ENCODE data around the gene CLK2.
"Not testable (repeated sequence)": the region's sequence is repeated elsewhere in the genome, so short reads cannot be mapped to it uniquely, and the experiment has no call there.

The CLK2 gene

DNA sequence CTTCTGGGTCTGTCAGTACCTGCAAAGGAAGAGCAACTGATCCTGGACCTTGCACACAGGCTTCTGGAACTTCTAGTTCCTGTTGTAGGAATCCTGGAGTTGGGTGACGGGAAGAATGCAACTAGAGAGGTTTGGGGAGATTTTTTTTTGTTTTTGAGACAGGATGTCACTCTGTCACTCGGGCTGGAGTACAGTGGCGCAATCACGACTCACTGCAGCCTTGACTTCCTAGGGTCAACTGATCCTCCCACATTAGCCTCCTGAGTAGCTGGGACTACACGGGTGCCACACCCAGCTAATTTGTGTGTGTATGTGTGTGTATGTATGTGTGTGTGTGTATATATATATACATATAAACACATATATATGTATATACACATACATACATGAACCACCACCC lies 36.9 kb downstream of the CLK2 start:
- DNase-seq, result no peak

DNA sequence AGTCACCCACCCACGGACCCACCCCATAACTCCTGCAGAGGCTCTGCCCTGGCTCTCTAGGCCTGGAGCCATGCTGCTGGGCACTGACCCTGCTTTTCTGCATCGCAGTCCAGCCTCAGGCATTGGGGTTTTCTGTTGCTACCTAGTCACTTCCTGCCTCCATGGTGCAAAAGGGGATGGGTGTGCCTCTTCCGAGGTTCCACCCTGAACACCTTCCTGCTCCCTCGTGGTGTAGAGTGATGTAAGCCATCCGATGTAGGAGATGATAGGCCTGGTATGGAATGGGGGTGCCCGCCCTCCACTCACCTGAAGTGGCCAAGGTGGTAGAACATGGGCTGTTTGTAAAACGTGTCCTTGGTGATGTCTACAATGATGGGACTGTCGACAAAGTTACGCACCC lies 37.9 kb downstream of the CLK2 start:
- not testable (repeated sequence) for DNase-seq

DNA sequence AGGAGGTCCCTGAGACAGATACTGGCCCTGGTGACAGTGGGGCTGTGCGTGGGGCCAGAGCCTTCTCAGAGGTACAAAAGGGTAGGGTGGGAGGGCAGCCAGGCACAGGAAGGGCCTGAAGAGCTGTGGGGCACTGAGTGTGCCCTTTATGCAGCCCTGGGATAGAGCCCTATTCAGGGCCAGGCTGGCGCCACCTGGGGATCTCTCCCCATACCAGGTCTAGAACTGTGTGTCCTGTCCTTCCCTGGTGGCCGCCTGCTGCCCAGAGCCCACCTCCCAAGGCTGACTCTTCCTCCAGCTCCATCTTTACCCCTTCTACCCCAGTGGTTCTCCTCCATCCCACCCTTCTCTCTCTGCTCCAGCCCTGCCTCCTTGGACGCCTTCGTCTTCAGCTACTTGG lies 39.8 kb downstream of the CLK2 start:
- not testable (repeated sequence) for DNase-seq

DNA sequence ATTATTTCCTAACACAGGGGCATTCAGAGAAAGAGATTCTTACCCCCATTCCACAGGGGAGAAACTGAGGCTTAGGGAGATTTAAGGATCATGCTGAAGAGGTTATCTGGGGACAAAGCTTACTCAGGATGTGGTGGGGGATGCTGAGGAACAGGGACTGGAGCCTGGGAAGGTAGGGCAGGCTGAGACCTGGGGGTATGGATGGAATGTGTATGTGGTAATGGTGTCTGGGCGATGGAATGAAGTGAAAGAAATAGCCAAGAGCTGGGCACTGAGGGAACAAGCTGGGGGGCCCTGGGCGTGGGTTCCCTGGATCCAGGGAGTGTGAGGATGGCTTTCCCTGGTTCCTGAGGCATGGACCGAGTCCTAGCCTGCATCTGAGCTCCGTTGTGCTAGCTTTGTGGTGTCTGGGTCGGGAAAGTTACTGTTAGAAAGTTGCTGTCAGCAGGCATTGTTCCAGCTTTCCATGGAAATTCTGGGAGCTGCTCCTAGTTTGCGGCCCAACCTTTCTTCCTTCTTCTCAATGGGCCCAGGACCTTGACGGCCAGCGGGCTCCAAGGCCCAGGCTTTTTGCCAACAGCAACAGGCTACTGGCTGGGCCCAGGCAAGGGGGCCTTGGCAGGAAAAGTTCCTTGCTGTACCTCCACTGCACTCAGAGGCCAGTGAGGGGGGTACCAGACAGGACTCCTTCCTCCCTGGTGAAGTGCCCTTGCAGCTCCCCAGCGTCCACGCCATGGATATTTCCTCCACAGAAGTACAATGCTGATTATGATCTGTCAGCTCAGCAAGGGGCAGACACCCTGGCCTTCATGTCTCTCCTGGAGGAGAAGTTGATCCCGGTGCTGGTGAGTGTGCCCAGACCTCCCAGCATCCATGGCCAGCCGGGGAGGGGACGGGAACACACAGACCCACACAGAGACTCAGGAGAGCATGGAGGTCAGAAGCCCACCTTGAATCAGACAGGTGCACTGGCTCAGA lies 41.0 kb downstream of the CLK2 start:
- DNase-seq, result not testable (repeated sequence)

DNA sequence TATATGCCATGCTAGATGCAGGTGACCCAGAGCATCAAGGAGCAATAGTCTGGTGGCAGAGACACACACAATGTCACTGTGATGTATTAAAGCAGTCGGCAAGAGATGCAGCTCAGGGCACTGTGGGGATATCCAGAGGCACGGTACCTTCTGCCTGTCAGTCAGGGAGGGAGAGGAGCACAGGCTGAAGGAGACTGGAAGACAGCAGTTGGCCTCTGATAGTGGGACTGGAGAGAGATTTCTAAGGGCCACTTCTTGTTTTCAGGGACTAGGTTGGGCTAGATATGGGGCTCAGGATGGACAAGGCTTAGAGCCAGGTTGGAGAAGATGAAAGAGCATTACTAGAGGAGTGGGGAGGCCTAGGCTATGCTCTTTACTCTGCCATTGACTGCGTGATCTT lies 42.0 kb downstream of the CLK2 start:
- not testable (repeated sequence) for DNase-seq

DNA sequence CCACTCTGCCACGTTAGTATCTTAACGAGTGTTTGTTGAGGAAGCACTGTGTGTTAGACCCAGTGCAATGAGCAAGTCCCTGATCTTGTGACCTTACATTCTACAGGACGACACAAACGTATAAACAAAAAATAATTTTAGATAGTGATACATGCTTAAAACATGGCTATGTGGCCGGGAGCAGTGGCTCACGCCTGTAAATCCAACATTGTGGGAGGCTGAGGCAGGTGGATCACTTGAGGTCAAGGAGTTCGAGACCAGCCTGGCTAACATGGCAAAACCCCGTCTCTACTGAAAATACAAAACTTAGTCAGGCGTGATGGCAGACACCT lies 45.2 kb downstream of the CLK2 start:
- no peak for DNase-seq

DNA sequence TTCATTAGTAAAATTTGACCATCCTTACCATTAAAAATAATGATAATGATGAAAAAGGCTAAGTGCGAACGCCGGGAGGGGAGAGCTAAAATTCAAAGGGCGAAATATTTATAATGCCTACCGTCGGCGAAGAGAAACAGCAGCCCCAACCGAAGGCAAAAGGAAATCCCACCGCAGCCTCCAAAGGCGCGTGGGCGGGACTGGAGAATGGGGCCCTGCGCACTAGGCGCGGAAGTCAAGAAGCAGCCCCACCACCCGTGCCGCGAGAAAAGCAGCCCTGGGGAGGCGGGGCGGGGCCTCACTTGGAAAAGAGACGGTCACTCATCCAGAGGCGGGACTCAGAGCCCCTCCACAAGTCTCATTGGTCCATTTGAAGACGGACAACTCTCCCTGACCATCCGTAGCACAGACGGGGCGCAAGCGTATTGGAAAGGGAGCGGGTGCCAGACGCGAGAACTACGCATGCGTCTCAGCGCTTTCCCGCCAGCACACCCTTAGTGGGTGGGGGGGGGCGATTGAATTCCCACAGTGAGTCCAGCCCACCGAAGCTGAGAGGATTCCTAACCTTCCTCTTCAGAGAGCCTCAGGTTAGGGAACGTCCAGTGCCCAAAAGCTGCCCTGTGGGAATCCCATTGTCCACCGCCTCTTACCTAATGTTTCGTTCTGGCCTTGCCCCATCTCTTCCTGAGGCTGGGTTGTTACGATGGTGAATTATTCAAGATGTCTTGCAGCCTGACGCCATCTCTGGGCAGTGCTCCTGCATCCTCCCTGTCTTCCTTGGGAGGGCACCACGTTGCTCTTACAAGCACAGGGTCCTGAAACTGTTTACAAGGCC lies 45.8 kb downstream of the CLK2 start:
- peak; percentile 100 for DNase-seq

DNA sequence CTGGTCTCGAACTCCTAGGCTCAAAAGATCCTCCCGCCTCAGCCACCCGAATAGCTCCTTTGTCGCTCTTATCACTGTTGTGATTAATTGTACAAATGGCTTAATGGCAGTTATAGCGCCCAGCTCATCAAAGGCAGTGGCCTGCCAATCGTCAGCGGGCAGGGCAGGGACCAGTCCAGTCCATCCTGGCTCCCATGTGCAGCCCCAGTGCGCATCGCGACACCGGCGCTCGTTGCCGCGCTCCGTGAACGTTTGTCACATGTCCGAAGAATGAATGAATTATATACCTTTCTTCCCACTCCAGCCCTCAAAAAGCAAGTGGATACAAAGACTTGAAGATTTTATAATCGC lies 46.4 kb downstream of the CLK2 start:
- peak; percentile 88 for DNase-seq

DNA sequence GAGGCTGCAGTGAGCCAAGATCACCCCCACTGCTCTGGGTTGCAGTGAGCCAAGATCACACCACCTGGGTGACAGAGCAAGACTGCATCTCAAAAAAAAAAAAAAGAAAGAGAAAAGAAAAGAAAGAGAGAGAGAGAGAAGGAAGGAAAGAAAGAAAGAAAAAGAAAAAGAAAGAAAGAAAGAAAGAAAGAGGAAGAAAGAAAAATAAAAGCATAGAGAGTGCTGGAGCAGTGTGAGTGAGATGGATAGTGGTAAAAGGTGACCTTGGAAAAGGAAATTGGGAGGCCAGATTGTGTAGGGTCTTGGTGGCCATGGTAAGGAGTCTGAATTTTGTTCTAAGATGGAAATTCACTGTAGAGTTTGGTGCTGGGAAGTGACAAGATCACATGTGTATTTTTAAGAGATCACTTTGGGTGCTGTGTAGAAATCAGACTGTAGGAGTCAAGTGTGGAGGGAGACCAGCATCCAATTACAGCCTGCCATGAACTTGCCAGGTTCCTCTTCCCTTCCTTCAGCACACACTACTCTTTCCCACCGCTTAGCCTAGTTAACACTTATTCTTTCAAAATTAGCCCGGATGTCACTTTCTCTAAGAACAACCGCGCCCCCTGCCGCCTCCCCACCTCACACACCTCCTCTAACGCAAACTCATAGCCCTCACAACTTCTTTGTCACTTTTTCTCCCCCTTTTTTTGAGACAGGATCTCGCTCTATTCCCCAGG lies 47.0 kb downstream of the CLK2 start:
- peak; percentile 95 for DNase-seq

DNA sequence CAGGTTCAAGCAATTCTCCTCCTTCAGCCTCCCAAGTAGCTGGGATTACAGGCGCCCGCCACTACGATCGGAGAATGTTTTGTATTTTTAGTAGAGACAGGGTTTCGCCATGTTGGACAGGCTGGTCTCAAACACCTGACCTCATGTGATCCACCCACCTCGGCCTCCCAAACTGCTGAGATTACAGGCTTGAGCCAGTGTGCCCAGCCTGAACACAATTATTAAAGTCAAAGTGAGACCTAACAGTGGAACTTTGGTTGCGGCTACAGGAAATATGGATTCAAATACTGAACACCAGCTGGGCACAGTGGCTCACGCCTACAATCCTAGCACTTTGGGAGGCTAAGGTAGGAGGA lies 47.9 kb downstream of the CLK2 start:
- DNase-seq, result not testable (repeated sequence)

DNA sequence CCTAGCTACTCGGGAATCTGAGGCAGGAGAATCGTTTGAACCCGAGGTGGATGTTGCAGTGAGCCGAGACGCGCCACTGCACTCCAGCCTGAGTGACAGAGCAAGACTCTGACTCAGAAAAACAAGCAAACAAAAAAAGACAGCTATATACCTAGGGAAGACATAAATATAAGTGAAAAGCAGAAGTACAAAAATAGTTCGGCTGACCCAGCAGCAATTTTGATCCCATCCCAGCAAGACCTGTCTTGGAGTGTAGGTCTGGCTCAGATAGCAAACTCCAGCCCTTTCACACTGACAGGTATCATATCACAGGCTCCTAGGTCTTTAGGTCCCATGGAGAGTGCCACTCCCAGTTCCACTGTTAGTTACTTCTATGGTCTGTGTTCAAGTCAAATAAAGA lies 50.3 kb downstream of the CLK2 start:
- DNase-seq, result no peak

DNA sequence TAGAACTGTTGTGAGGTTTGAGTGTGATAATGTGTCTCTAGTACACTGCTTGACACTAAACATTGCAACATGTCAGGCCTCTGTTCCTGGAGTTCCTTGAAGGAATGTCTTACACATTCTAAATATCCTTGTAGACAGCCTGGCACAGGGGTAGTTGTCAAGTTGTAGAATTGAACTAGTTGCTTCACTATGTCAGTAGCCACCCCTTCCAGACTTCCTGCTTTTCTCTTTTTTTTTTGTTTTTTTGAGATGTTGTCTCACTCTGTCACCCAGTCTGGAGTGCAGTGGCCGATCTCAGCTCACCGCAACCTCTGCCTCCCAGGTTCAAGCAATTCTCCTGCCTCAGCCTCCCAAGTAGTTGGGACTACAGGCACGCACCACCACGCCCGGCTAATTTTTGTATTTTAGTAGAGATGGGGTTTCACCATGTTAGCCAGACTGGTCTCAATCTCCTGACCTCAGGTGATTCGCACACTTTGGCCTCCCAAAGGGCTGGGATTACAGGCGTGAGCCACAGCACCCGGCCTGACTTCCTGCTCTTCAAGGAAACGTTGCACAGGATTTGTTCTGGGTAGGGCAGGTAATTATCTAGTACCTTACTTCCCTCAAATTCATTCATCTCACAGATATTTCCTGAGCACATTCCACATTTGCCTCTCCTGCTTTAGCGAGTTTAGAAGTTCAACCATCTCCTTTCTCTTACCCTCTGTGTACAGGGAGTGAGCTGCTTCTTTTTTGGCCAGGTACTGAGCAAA lies 52.9 kb downstream of the CLK2 start:
- not testable (repeated sequence) for DNase-seq

DNA sequence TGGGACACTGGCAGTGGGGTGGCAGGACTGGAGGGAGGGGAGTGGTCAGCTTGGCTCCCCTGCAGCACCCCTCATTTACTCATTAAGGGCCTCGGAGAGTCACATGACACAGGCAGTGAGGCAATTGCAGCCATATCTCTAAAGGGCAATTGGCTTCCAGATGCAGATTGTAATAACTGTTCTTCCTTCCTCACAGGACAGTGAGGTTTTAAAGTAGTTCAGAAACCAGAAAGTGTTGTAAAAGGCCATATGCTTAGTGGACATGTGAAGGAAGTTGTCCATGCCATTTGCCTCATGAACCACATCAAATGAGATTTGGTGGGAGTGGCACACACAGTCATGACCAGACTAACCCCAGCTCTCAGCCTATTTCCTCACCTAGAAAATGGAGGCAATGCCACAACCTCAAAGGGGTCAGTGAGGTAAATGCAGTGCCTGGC lies 53.7 kb downstream of the CLK2 start:
- DNase-seq, result peak; percentile 6

DNA sequence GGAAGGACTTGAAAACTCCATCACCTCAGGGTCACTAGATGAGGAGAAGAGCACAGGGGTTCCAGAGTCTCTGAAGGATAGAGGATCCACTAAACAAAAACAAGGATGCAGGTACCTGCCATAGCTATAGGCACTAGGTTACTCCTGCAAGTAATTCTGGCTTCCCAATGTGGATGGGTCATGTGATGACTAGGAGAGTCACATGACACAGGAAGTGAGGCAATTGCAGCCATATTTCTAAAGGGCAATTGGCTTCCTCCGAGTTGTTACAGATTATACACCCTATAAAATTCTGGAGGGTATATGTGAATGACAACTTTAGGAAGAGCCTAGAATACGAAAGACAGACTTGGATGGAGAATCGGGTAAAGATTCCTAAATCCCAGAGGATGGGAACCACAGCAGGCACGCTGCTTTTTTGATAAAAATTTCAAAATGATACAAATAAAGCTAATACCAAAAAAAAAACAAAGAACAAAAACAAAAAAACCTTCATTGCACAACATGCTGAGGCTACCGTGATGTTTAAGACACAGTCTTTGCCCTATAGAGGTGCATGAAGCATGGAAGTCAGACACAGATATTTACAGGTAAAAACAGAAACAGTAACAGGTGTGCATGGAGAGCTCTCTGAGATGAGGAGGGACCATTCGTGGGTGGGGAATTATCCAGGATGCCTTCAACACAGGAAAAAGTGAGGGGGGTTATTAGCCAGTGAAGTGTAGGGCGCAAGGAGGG lies 54.3 kb downstream of the CLK2 start:
- peak; percentile 60 for DNase-seq

DNA sequence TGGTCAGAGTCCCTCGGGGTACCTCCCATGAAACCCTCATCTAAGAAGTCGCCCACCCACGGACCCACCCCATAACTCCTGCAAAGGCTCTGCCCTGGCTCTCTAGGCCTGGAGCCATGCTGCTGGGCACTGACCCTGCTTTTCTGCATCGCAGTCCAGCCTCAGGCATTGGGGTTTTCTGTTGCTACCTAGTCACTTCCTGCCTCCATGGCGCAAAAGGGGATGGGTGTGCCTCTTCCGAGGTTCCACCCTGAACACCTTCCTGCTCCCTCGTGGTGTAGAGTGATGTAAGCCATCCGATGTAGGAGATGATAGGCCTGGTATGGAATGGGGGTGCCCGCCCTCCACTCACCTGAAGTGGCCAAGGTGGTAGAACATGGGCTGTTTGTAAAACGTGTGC lies 58.6 kb downstream of the CLK2 start:
- not testable (repeated sequence) for DNase-seq
